IMR-90 (cell line): ENCODE results near the gene NUP153. TPM values are rescaled to one million over a fixed set of nuclear protein-coding genes. Genes with fewer than 3 reads are reported as not detected.

Experiments
- ATAC-seq: fragments of 200-7000 bp; cut with Tn5 transposase; 2 replicates; pipeline ENCODE4 v1.9.1; 2020; ENCODE audit warnings: low read depth, mild to moderate bottlenecking, moderate library complexity
- BruUV-seq: library from RNA; stranded (reverse); fragments of 400-500 nt; replicated peaks from 2 replicates; lab custom pipeline; 2021; lab: Mats Ljungman, UMichigan
- CTCF ChIA-PET: fragments of 300-600 bp; formaldehyde crosslinking; extraction: SDS; loops from one replicate; lab custom pipeline; 2021; ENCODE audit warnings: antibody characterized with exemption; lab: Yijun Ruan, JAX
- POLR2A ChIA-PET: fragments of 300-600 bp; sonication (Branson Sonifier 250); formaldehyde crosslinking; loops from one replicate; lab custom pipeline; 2022; ENCODE audit warnings: antibody characterized with exemption; ENCODE audit not compliant: unreplicated experiment; lab: Charles Lee
- DNase-seq: peaks from one replicate; pipeline ENCODE4 v3.0.0; 2013
- H2AFZ ChIP-seq: replicated peaks from 2 replicates; pipeline ENCODE3; 2013; ENCODE audit warnings: low read length, mild to moderate bottlenecking; ENCODE audit not compliant: poor library complexity
- H2AK5ac ChIP-seq: 2 replicates; pipeline ENCODE4 v1.6.1; 2013; ENCODE audit warnings: low read depth, low read length, inconsistent platforms
- H2AK9ac ChIP-seq: replicated peaks from 2 replicates; pipeline ENCODE3; 2013; ENCODE audit warnings: mild to moderate bottlenecking, low read depth, low read length, moderate library complexity; ENCODE audit not compliant: poor library complexity
- H2BK120ac ChIP-seq: 2 replicates; pipeline ENCODE4 v1.6.1; 2013; ENCODE audit warnings: low read depth, low read length, inconsistent platforms
- H2BK15ac ChIP-seq: 3 replicates; pipeline ENCODE4 v1.6.1; 2013; ENCODE audit warnings: low read depth, low read length, inconsistent platforms
- H2BK20ac ChIP-seq: 2 replicates; pipeline ENCODE4 v1.6.1; 2013; ENCODE audit warnings: low read depth, mild to moderate bottlenecking, inconsistent platforms, low read length, moderate library complexity
- H2BK5ac ChIP-seq: 2 replicates; pipeline ENCODE4 v1.6.1; 2013; ENCODE audit warnings: mild to moderate bottlenecking, low read depth, low read length, inconsistent platforms; ENCODE audit not compliant: poor library complexity, severe bottlenecking
- H3K14ac ChIP-seq: replicated peaks from 2 replicates; pipeline ENCODE4 v1.6.1; 2013; ENCODE audit warnings: low read depth, low read length, inconsistent platforms
- H3K18ac ChIP-seq: 2 replicates; pipeline ENCODE4 v1.6.1; 2013; ENCODE audit warnings: low read depth, low read length, control low read depth
- H3K23ac ChIP-seq: 2 replicates; pipeline ENCODE4 v1.6.1; 2013; ENCODE audit warnings: low read depth, low read length, inconsistent platforms
- H3K27ac ChIP-seq: 2 replicates; pipeline ENCODE4 v1.5.1; 2013; ENCODE audit warnings: mild to moderate bottlenecking, control low read depth, low read length; ENCODE audit not compliant: insufficient read depth
- H3K27me3 ChIP-seq: 2 replicates; pipeline ENCODE4 v1.6.1; 2013; ENCODE audit warnings: low read length; ENCODE audit not compliant: control insufficient read depth, insufficient read depth
- H3K36me3 ChIP-seq: 2 replicates; pipeline ENCODE4 v1.6.1; 2013; ENCODE audit warnings: low read length, mixed read lengths; ENCODE audit not compliant: control insufficient read depth, insufficient read depth
- H3K4ac ChIP-seq: 2 replicates; pipeline ENCODE4 v1.6.1; 2013; ENCODE audit warnings: low read depth, low read length, inconsistent platforms
- H3K4me1 ChIP-seq: 2 replicates; pipeline ENCODE4 v1.6.1; 2013; ENCODE audit warnings: low read length, mixed read lengths; ENCODE audit not compliant: control insufficient read depth, insufficient read depth
- H3K4me2 ChIP-seq: 2 replicates; pipeline ENCODE4 v1.6.1; 2013; ENCODE audit warnings: low read depth, mild to moderate bottlenecking, control low read depth, low read length, moderate library complexity
- H3K4me3 ChIP-seq: 2 replicates; pipeline ENCODE4 v1.5.1; 2013; ENCODE audit warnings: low read depth, mild to moderate bottlenecking, control low read depth, low read length, moderate library complexity; ENCODE audit not compliant: insufficient read depth
- H3K56ac ChIP-seq: 2 replicates; pipeline ENCODE4 v1.6.1; 2013; ENCODE audit warnings: low read length, inconsistent platforms; ENCODE audit not compliant: insufficient read depth; ENCODE audit errors: extremely low read depth
- H3K79me1 ChIP-seq, 2 experiments: 2 replicates each; pipeline ENCODE4 v1.6.1; 2013; ENCODE audit warnings: low read length in 2 of 2, inconsistent platforms in 1 of 2, low read depth in 1 of 2
- H3K9ac ChIP-seq: 2 replicates; pipeline ENCODE4 v1.6.1; 2013; ENCODE audit warnings: low read depth, low read length, control low read depth
- H3K9me1 ChIP-seq: 2 replicates; pipeline ENCODE4 v1.6.1; 2013; ENCODE audit warnings: low read length, inconsistent platforms; ENCODE audit not compliant: insufficient read depth
- H3K9me3 ChIP-seq: 2 replicates; pipeline ENCODE4 v1.6.1; 2013; ENCODE audit warnings: low read length; ENCODE audit not compliant: control insufficient read depth, insufficient read depth
- H4K20me1 ChIP-seq: 2 replicates; pipeline ENCODE4 v1.6.1; 2013; ENCODE audit warnings: low read length, inconsistent platforms; ENCODE audit not compliant: insufficient read depth
- H4K5ac ChIP-seq: 2 replicates; pipeline ENCODE4 v1.6.1; 2013; ENCODE audit warnings: mild to moderate bottlenecking, low read depth, low read length, control low read depth
- H4K8ac ChIP-seq, 2 experiments: 2 replicates each; pipeline ENCODE4 v1.6.1; 2013; ENCODE audit warnings: low read depth in 2 of 2, low read length in 2 of 2, control low read depth in 1 of 2, inconsistent platforms in 1 of 2
- H4K91ac ChIP-seq: 2 replicates; pipeline ENCODE4 v1.6.1; 2013; ENCODE audit warnings: low read depth, low read length, inconsistent platforms; ENCODE audit not compliant: insufficient read depth
- NFE2L2 ChIP-seq: fragments of 150-350 bp; IDR thresholded peaks from 2 replicates; pipeline ENCODE4 v1.6.1; 2016; ENCODE audit warnings: low read depth, mild to moderate bottlenecking, low read length
- POLR2A ChIP-seq: IDR thresholded peaks from 2 replicates; pipeline ENCODE4 v1.6.1; 2012; ENCODE audit warnings: mild to moderate bottlenecking, low read depth, low read length
- RFX5 ChIP-seq: IDR thresholded peaks from 2 replicates; pipeline ENCODE4 v1.8.0; 2012; ENCODE audit warnings: low read depth, mild to moderate bottlenecking, low read length, moderate library complexity
- SMC3 ChIP-seq: fragments of 150-350 bp; IDR thresholded peaks from 2 replicates; pipeline ENCODE4 v1.6.1; 2016; ENCODE audit warnings: low read depth, mild to moderate bottlenecking, antibody characterized with exemption, low read length, moderate library complexity
- WGBS, 2 experiments: methylation state at CpG; one replicate each; pipeline versions ENCODE4 v1.1.5 to v1.1.7; 2013; ENCODE audit warnings: missing lambda C conversion rate in 2 of 2; ENCODE audit not compliant: insufficient read length in 1 of 2; ENCODE audit errors: extremely low coverage in 2 of 2; 5-methylcytosine and 5-hydroxymethylcytosine counted together
- dilution Hi-C: fragments of 300-500 bp; cut with HindIII; formaldehyde crosslinking; loops from one replicate; pipeline ENCODE4 v1.14.3; 2018; ENCODE audit warnings: low sequenced_read_pairs; ENCODE audit not compliant: unreplicated experiment
- in situ Hi-C: fragments of 300-500 bp; cut with MboI; formaldehyde crosslinking; loops from 3 replicates; pipeline ENCODE4 v1.14.3; 2019; ENCODE audit warnings: low sequenced_read_pairs, inconsistent platforms, mixed read lengths
- intact Hi-C: fragments of 100-400 bp; cut with micrococcal nuclease; formaldehyde crosslinking; loops from 2 replicates; pipeline ENCODE4 v1.10.0; 2022
- polyA plus RNA-seq, 3 experiments: library from polyadenylated mRNA; depleted of rRNA; stranded (reverse); fragments of >200 nt; gene quantifications; 2 replicates each; pipeline ENCODE4 v1.2.3, GENCODE V29; 2012; ENCODE audit warnings: low replicate concordance in 1 of 3
- total RNA-seq: library from RNA; depleted of rRNA; stranded (reverse); fragments of >200 nt; gene quantifications from 2 replicates; pipeline ENCODE4 v1.2.3, GENCODE V29; 2012

NUP153 gene
- total and polyA plus RNA-seq, 2 of the 4 experiments (the other 2 are of a cell fraction): 17.2 to 39.4 TPM

GRCh38 chr6:17650656-17651309, 55.9 kb downstream of the NUP153 start:
- POLR2A ChIA-PET: interaction anchor here (0.8 kb wide), 1 partner anchor 9 kb away, joined by 3 read pairs; no protein-coding TSS in a partner anchor

More at GRCh38 chr6:17650656-17651309, 55.9 kb downstream of the NUP153 start:
- H3K36me3 ChIP-seq: peaks cover 21% of the 10 kb centered on the region
- H3K79me1 ChIP-seq: peaks cover 14 to 34% of the 10 kb centered on the region in 2 experiments; a peak in 3 of 4 replicates
- no peak overlapping the region for H4K91ac ChIP-seq
- in situ Hi-C loops (no loop called here), dilution Hi-C loops (no loop called here), intact Hi-C loops (no loop called here)
- H3K27me3 ChIP-seq: no peaks in the 10 kb centered on the region
- no peak overlapping the region for H4K8ac ChIP-seq
- H3K18ac ChIP-seq: no peak overlapping the region
- no TSS peak for BruUV-seq
- no peak for DNase-seq
- no peak overlapping the region for H2BK20ac ChIP-seq
- no peak overlapping the region for H3K14ac ChIP-seq
- no peak overlapping the region for H2BK5ac ChIP-seq
- no peak overlapping the region for H2BK15ac ChIP-seq
- no peak overlapping the region for H3K9ac ChIP-seq
- CTCF ChIA-PET: interaction anchor here (0.6 kb wide), 1 partner anchor 44 kb away, joined by 4 read pairs; no protein-coding TSS in a partner anchor
- no peak overlapping the region for H2AK9ac ChIP-seq
- H4K5ac ChIP-seq: no peak overlapping the region
- H2AFZ ChIP-seq: no peak overlapping the region
- H3K4ac ChIP-seq: no peak overlapping the region
- TF ChIP-seq SMC3 (no peak), NFE2L2 (no peak), RFX5 (no peak), POLR2A (no peak)
- H3K9me1 ChIP-seq: no peaks in the 10 kb centered on the region
- no peak overlapping the region for H3K27ac ChIP-seq
- H3K4me2 ChIP-seq: no peak overlapping the region
- H3K4me3 ChIP-seq: no peak overlapping the region
- no peaks in the 10 kb centered on the region; the same call in 1 of the 2 replicates for H4K20me1 ChIP-seq
- no peak overlapping the region for H2AK5ac ChIP-seq
- no peak overlapping the region for H3K56ac ChIP-seq
- ATAC-seq: no peak
- no CpG with 5 or more reads among the region's 3 CpGs for WGBS, 2 experiments
- H3K9me3 ChIP-seq: no peaks in the 10 kb centered on the region
- H3K4me1 ChIP-seq: no peaks in the 10 kb centered on the region
- no peak overlapping the region for H2BK120ac ChIP-seq
- no peak overlapping the region for H3K23ac ChIP-seq
